Skeletal muscle cell (primary cell): Measurements from ENCODE around the gene RYK.
"Not testable (repeated sequence)": the region's sequence is repeated elsewhere in the genome, so short reads cannot be mapped to it uniquely, and the experiment has no call there.

ENCODE experiments used
- DNase-seq: peaks from one replicate; pipeline ENCODE4 v3.0.0-alpha.2; 2010; ENCODE audit warnings: low read depth
- H3K4me3 ChIP-seq: 2 replicates; pipeline ENCODE4 v1.5.1; 2011; ENCODE audit warnings: low read depth, mild to moderate bottlenecking, control low read depth, low read length, moderate library complexity

RYK gene

GRCh38 chr3:134228479-134228878 is 22.2 kb downstream of the RYK start:
- DNase-seq = no peak
- no peak overlapping the region for H3K4me3 ChIP-seq

GRCh38 chr3:134228035-134228434 is 22.6 kb downstream of the RYK start:
- H3K4me3 ChIP-seq = no peak overlapping the region
- no peak for DNase-seq

- not testable (repeated sequence) for DNase-seq, H3K4me3 ChIP-seq
These were observed 25.9 kb downstream of the RYK start for GRCh38 chr3:134224796-134225156.

GRCh38 chr3:134222835-134223234 is 27.8 kb downstream of the RYK start:
- DNase-seq = no peak
- H3K4me3 ChIP-seq = no peak overlapping the region

- H3K4me3 ChIP-seq = no peak overlapping the region
These were observed 33.8 kb downstream of the RYK start for GRCh38 chr3:134216851-134217250.

GRCh38 chr3:134216191-134216764 is 34.4 kb downstream of the RYK start:
- no peak for DNase-seq
- H3K4me3 ChIP-seq = no peak overlapping the region

More at GRCh38 chr3:134216851-134217250, 33.8 kb downstream of the RYK start:
- no peak for DNase-seq

GRCh38 chr3:134214239-134214638 is 36.4 kb downstream of the RYK start:
- no peak overlapping the region for H3K4me3 ChIP-seq
- no peak for DNase-seq

GRCh38 chr3:134212967-134213665 is 37.5 kb downstream of the RYK start:
- no peak for DNase-seq
- H3K4me3 ChIP-seq = no peak overlapping the region

GRCh38 chr3:134211797-134212196 is 38.9 kb downstream of the RYK start:
- no peak overlapping the region for H3K4me3 ChIP-seq
- peak; percentile 16 for DNase-seq

- H3K4me3 ChIP-seq = no peak overlapping the region
- no peak for DNase-seq
These were observed 45.2 kb downstream of the RYK start for GRCh38 chr3:134205451-134205850.

- no peak overlapping the region for H3K4me3 ChIP-seq
- peak; percentile 78 for DNase-seq
These were observed 49.2 kb downstream of the RYK start for GRCh38 chr3:134201201-134202130.

- H3K4me3 ChIP-seq, DNase-seq: not testable (repeated sequence)
These were observed 50.8 kb downstream of the RYK start for GRCh38 chr3:134199880-134200279.

- no peak overlapping the region for H3K4me3 ChIP-seq
- DNase-seq = no peak
These were observed 51.4 kb downstream of the RYK start for GRCh38 chr3:134199240-134199639.

- DNase-seq = no peak
These were observed 52.2 kb downstream of the RYK start for GRCh38 chr3:134198414-134198813.

GRCh38 chr3:134197681-134198261 is 52.9 kb downstream of the RYK start:
- DNase-seq = no peak
- no peak overlapping the region for H3K4me3 ChIP-seq

More at GRCh38 chr3:134198414-134198813, 52.2 kb downstream of the RYK start:
- H3K4me3 ChIP-seq = no peak overlapping the region

- DNase-seq = no peak
These were observed 56.4 kb downstream of the RYK start for GRCh38 chr3:134194247-134194646.

GRCh38 chr3:134190250-134190649 is 60.4 kb downstream of the RYK start:
- H3K4me3 ChIP-seq = no peak overlapping the region
- DNase-seq = no peak

More at GRCh38 chr3:134194247-134194646, 56.4 kb downstream of the RYK start:
- no peak overlapping the region for H3K4me3 ChIP-seq

- no peak for DNase-seq
- H3K4me3 ChIP-seq = no peak overlapping the region
These were observed 60.8 kb downstream of the RYK start for GRCh38 chr3:134189849-134190248.

GRCh38 chr3:134186391-134186790 is 64.3 kb downstream of the RYK start:
- no peak for DNase-seq

GRCh38 chr3:134180761-134181160 is 69.9 kb downstream of the RYK start:
- no peak overlapping the region for H3K4me3 ChIP-seq
- DNase-seq = no peak

More at GRCh38 chr3:134186391-134186790, 64.3 kb downstream of the RYK start:
- no peak overlapping the region for H3K4me3 ChIP-seq
